ENCODE results near the gene NADK2.

DNA sequence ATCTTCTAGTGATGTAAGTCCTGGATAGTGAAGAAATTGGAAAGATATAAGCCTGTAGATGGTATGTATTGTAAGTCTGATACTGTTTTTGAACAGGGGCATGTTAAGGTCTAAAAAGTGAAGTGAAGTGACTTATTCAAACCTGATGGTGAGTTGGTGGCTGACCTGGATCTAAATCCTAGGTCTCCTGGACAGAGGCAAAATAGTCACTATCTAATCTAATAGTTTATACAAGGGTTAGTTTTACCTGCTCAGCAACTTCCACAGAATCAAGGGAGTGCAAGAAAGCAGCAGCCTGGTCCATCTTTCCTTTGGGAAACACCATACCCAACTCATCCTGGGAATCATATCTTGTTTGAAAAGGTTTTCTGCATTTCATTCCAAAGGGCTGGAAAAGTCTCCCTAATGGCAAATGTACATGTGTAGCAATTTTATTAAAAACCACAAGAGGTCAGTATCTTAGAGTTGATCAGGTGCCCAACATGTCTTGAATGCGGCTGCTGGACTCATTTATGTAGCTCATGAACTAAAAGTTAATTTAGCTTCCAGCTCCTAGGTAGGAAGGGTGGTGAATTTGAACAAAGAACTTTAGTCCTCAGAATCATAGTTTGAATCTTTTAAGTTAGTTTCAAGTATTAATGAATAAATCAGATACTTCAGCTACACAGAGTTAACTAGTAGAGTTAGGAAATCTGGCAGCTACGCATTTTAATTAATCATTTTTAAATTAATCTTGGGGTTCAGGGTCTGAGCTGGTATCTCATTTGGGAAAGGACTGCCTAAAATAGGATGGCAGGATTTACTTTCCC, 63.8 kb downstream of the NADK2 start:
- no peak for TF ChIP-seq POLR2A (IDR thresholded peaks at IDR 0.05; ENCODE audit: low read depth, low read length)
- TF ChIP-seq TAF1 (IDR thresholded peaks at IDR 0.05; ENCODE audit: low read depth, low read length): no peak
- no peak for TF ChIP-seq POLR2AphosphoS5 (IDR thresholded peaks at IDR 0.05; ENCODE audit: low read depth, low read length)
- TF ChIP-seq SPI1 (IDR thresholded peaks at IDR 0.05; ENCODE audit: low read depth, low read length): no peak
- no peak for TF ChIP-seq PAX5 (IDR thresholded peaks at IDR 0.05; ENCODE audit: insufficient read depth, low read length, severe bottlenecking)
- TF ChIP-seq POU2F2 (IDR thresholded peaks at IDR 0.05; ENCODE audit: low read depth, low read length): no peak

Measured in GM12891 (cell line).